K562 (cell line): ENCODE measurements around the gene FCHSD1. TPM values are rescaled to one million over a fixed set of nuclear protein-coding genes. Genes with fewer than 3 reads are reported as not detected.
A peak's percentile ranks its signal among the peaks of the same experiment; 100 is the strongest.

Experiments
- ATF6 ChIP-seq: sonication (generic); formaldehyde crosslinking; IDR thresholded peaks from 2 replicates; pipeline ENCODE4 v1.4.0; 2020; ENCODE audit warnings: mild to moderate bottlenecking, missing genetic modification reagents
- GABPB1 ChIP-seq: sonication (generic); formaldehyde crosslinking; IDR thresholded peaks from 2 replicates; pipeline ENCODE4 v1.8.0; 2022; ENCODE audit warnings: mild to moderate bottlenecking, missing genetic modification reagents
- HDAC2 ChIP-seq: fragments of 450-650 bp; IDR thresholded peaks from 2 replicates; pipeline ENCODE4 v1.6.1; 2016; ENCODE audit warnings: mild to moderate bottlenecking
- JUN ChIP-seq, 2 experiments: sonication (generic) in 1 of 2; formaldehyde crosslinking in 1 of 2; IDR thresholded peaks; 2 replicates each; pipeline versions ENCODE4 v1.6.1 to v1.8.0; 2012 to 2022; ENCODE audit warnings: borderline replicate concordance in 2 of 2, mild to moderate bottlenecking in 2 of 2, improper control_type of control experiment in 1 of 2, low read depth in 1 of 2, low read length in 1 of 2, missing genetic modification reagents in 1 of 2
- MECOM ChIP-seq: fragments of 250-450 bp; sonication (Bioruptor Pico); IDR thresholded peaks from 2 replicates; pipeline ENCODE4 v1.8.0; 2022; ENCODE audit warnings: inconsistent platforms
- MEF2A ChIP-seq: IDR thresholded peaks from 2 replicates; pipeline ENCODE4 v1.6.1; 2011; ENCODE audit warnings: low read depth, mild to moderate bottlenecking, low read length, moderate library complexity; ENCODE audit not compliant: control insufficient read depth
- NELFE ChIP-seq: IDR thresholded peaks from 2 replicates; pipeline ENCODE4 v1.6.1; 2011; ENCODE audit warnings: mild to moderate bottlenecking; ENCODE audit not compliant: insufficient read depth, insufficient read length
- NEUROD1 ChIP-seq: fragments of 150-350 bp; IDR thresholded peaks from 2 replicates; pipeline ENCODE4 v1.6.1; 2014; ENCODE audit warnings: borderline replicate concordance, low read length, low read depth; ENCODE audit not compliant: partially characterized antibody
- RAD51 ChIP-seq: fragments of 450-650 bp; IDR thresholded peaks from 2 replicates; pipeline ENCODE4 v1.7.1; 2016; ENCODE audit warnings: low read depth, mild to moderate bottlenecking, borderline replicate concordance
- SMARCA5 ChIP-seq: fragments of 450-650 bp; IDR thresholded peaks from 2 replicates; pipeline ENCODE4 v1.6.1; 2016
- SP1 ChIP-seq: sonication (generic); formaldehyde crosslinking; IDR thresholded peaks from 2 replicates; pipeline ENCODE4 v1.8.1; 2022; ENCODE audit warnings: mild to moderate bottlenecking, missing genetic modification reagents
- SRF ChIP-seq, 2 experiments: fragments of 250-450, 450-650 bp in 1 of 2; sonication (Bioruptor Pico) in 1 of 2; sonication (generic) in 1 of 2; formaldehyde crosslinking; IDR thresholded peaks; 2 replicates each; pipeline versions ENCODE4 v1.5.0 to v1.5.1; 2020 to 2022; ENCODE audit warnings: mild to moderate bottlenecking in 1 of 2, missing genetic modification reagents in 1 of 2
- UBTF ChIP-seq, 2 experiments: IDR thresholded peaks; 2 replicates each; pipeline ENCODE4 v1.6.1; 2012; ENCODE audit warnings: improper control_type of control experiment in 2 of 2, low read depth in 2 of 2, low read length in 2 of 2, borderline replicate concordance in 1 of 2
- ZNF143 ChIP-seq: sonication (generic); formaldehyde crosslinking; IDR thresholded peaks from 2 replicates; pipeline ENCODE4 v1.9.0; 2022; ENCODE audit warnings: mild to moderate bottlenecking, missing genetic modification reagents
- ZNF165 ChIP-seq: fragments of 250-450 bp; sonication (Bioruptor Pico); IDR thresholded peaks from 2 replicates; pipeline ENCODE4 v1.4.0; 2020; ENCODE audit warnings: borderline replicate concordance
- ZNF175 ChIP-seq: fragments of 200-800 bp; sonication (Bioruptor generic); IDR thresholded peaks from 2 replicates; pipeline ENCODE4 v1.6.1; 2016; ENCODE audit warnings: low read depth, mild to moderate bottlenecking, missing genetic modification characterization, missing compliant biosample characterization
- ZNF277 ChIP-seq: fragments of 250-450 bp; sonication (Bioruptor Pico); IDR thresholded peaks from 2 replicates; pipeline ENCODE4 v1.8.0; 2022; ENCODE audit warnings: inconsistent platforms, mild to moderate bottlenecking, moderate library complexity, borderline replicate concordance
- ZNF282 ChIP-seq: sonication (generic); formaldehyde crosslinking; IDR thresholded peaks from 2 replicates; pipeline ENCODE4 v1.8.1; 2023; ENCODE audit warnings: missing genetic modification reagents
- ZNF316 ChIP-seq: fragments of 450-650 bp; IDR thresholded peaks from 2 replicates; pipeline ENCODE4 v1.6.1; 2016
- ZNF512 ChIP-seq: IDR thresholded peaks from 2 replicates; pipeline ENCODE4 v1.6.1; 2016; ENCODE audit warnings: missing genetic modification characterization, missing compliant biosample characterization
- polyA plus RNA-seq, 8 experiments: library from polyadenylated mRNA; depleted of rRNA in 4 of 8; stranded (reverse) in 5 of 8; unstranded in 3 of 8; fragments of >200 nt; fragmentation: Nextera tagmentation in 2 of 8; fragmentation: Illumina TruSeq in 1 of 8; extraction: Ambion mirVana in 2 of 8; extraction: Trizol in 1 of 8; gene quantifications; 2 replicates each; pipeline versions ENCODE4 v1.2.1 to v1.2.3, GENCODE V29; 2011 to 2014; ENCODE audit warnings: inconsistent platforms in 1 of 8, missing spikeins in 1 of 8
- total RNA-seq, 7 experiments: library from RNA; depleted of rRNA in 6 of 7; stranded (reverse); fragments of >200 nt in 6 of 7; fragmentation: Illumina TruSeq in 2 of 7; extraction: Trizol in 2 of 7; gene quantifications; 2 replicates each; pipeline versions ENCODE4 v1.2.1 to v1.2.3, GENCODE V29; 2011 to 2021; ENCODE audit warnings: low replicate concordance in 1 of 7

The FCHSD1 gene
- total and polyA plus RNA-seq, 9 of the 15 experiments (the other 6 are each of a cell fraction or from before 2014, with no cell fraction given): 0.35 to 37.5 (median 13.6) TPM

DNA sequence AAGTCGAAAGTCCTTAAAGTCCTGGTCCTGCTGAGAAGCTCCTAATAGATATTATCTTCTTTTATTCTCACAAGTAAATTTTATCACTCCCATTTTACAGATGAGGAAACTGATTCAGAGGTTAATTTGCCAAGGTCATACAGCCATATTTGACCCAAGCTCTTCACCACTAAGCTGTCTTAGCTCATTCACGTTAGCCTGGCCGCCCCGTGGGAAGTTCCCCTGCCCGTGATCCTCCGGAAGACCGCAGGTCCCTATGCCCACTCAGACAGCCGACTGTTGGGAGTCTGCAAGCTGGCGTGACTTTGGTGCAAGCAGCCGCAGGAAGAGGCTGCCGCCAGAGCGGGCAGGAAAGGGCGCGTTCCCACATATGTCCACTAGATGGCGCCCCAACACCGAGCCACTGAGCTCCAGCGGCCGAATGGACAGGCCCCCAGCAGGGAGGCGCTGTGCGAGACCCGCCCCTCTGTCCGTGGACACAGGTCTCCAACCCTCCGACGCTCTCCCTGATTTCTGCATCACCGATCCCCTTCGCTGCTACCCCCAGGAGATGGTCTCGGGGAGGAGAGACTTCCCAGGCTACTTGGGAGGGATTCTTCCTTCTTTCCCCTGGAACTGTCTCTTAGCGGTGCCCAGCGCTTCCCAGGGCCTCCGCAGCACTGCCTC, 40.8 kb upstream of the FCHSD1 start (continued):
- TF ChIP-seq SP1 (CRISPR knock-in tag) (peak; percentile 57), ZNF512 (tag) (no peak), MEF2A (no peak), ATF6 (CRISPR knock-in tag) (no peak), ZNF316 (no peak), NELFE (no peak), SRF (CRISPR knock-in tag; IDR thresholded peaks at IDR 0.05) (peak in 1 of 2 experiments; percentile 75; a peak in 1 of 4 replicates), JUN (IDR thresholded peaks at IDR 0.05; ENCODE audit: borderline replicate concordance, low read depth, low read length) (no peak), JUN (CRISPR knock-in tag; IDR thresholded peaks at IDR 0.05; ENCODE audit: borderline replicate concordance) (no peak), ZNF165 (CRISPR knock-in tag) (no peak), GABPB1 (CRISPR knock-in tag) (no peak), RAD51 (no peak), UBTF (IDR thresholded peaks at IDR 0.05; ENCODE audit: borderline replicate concordance in 1 of 2, low read depth in 2 of 2, low read length in 2 of 2) (no peak), ZNF143 (CRISPR knock-in tag) (no peak), ZNF282 (CRISPR knock-in tag) (no peak), HDAC2 (peak; percentile 95), ZNF277 (CRISPR knock-in tag) (no peak), NEUROD1 (no peak), MECOM (0 out of 2 replicates have a peak, but pooled peaks have one; percentile 36), SMARCA5 (peak; percentile 99), ZNF175 (CRISPR knock-in tag) (no peak; the same call in 1 of the 2 replicates)
